ENCODE results near the gene SLC30A5. TPM values are rescaled to one million over a fixed set of nuclear protein-coding genes. Genes with fewer than 3 reads are reported as not detected.
"Not testable (repeated sequence)": the region's sequence is repeated elsewhere in the genome, so short reads cannot be mapped to it uniquely, and the experiment has no call there.

The SLC30A5 gene
- total and polyA plus RNA-seq, 2 of the 13 experiments (the other 11 are each of a cell fraction or from before 2014, with no cell fraction given): 46.0 to 53.6 TPM

DNA sequence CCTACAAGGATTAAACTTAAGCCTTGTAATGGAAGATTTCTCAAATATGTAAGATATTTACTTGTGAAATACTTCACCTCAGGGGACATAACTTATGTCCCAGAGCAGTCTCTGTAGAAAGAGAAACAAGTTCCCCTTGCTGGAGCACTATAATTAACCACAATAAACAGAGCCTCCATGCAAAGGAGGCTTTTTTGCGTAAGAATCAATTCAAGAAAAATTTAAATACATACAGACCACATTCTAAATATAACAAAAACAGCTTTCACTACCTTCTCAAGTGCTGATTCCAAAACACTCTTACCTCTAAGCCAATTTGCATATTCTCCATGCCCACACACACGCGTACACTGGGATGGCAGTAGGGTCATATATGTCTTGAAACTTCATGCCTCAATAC, 42.5 kb downstream of the SLC30A5 start:
- Histone ChIP-seq H3K9ac (ENCODE audit: insufficient read depth, low read depth, low read length) (no peak overlapping the region), H4K20me1 (ENCODE audit: insufficient read depth, low read length) (no peaks in the 10 kb centered on the region), H3K9me3 (ENCODE audit: low read length) (peaks cover 4% of the 10 kb centered on the region; the same call in 1 of the 2 replicates), H2AFZ (ENCODE audit: low read length) (no peak overlapping the region), H3K79me2 (ENCODE audit: insufficient read depth, low read length) (no peaks in the 10 kb centered on the region), H3K4me1 (ENCODE audit: insufficient read depth, low read length) (no peaks in the 10 kb centered on the region), H3K27ac (ENCODE audit: extremely low read length, insufficient read depth, low read length) (no peak overlapping the region), H3K4me2 (ENCODE audit: low read depth, low read length) (no peak overlapping the region), H3K36me3 (replicated peaks in 1 of 2; ENCODE audit: control insufficient read depth in 1 of 2, insufficient read depth in 2 of 2, low read length in 2 of 2) (no peaks in the 10 kb centered on the region), H3K4me3 (replicated peaks in 1 of 3; ENCODE audit: insufficient read depth in 1 of 3, low read depth in 2 of 3, low read length in 3 of 3) (no peak overlapping the region), H3K27me3 (ENCODE audit: control insufficient read depth in 1 of 2, insufficient read depth in 2 of 2, low read length in 2 of 2) (no peaks in the 10 kb centered on the region)
- 94% methylated on average over 3 of the region's 3 CpGs for WGBS (ENCODE audit: low lambda C conversion rate)
- FAIRE-seq (no peak), ATAC-seq (no peak), DNase-seq (ENCODE audit: low spot score) (no peak)
- BruUV-seq (replicated peaks): no TSS peak
- TF ChIP-seq NCOA2 (CRISPR knock-in tag; IDR thresholded peaks at IDR 0.05) (no peak), KAT8 (CRISPR knock-in tag; IDR thresholded peaks at IDR 0.05) (no peak), ZFY (CRISPR knock-in tag; IDR thresholded peaks at IDR 0.05) (no peak), ZNF263 (CRISPR knock-in tag; IDR thresholded peaks at IDR 0.05) (no peak), ZBTB21 (CRISPR knock-in tag; IDR thresholded peaks at IDR 0.05) (no peak), ZFP62 (CRISPR knock-in tag; IDR thresholded peaks at IDR 0.05) (no peak), ZNF326 (CRISPR knock-in tag; IDR thresholded peaks at IDR 0.05; ENCODE audit: borderline replicate concordance) (no peak), NFYC (CRISPR knock-in tag; IDR thresholded peaks at IDR 0.05) (no peak), NFIC (IDR thresholded peaks at IDR 0.05; ENCODE audit: low read length) (no peak)
- TF ChIP-seq, protein P1, sequence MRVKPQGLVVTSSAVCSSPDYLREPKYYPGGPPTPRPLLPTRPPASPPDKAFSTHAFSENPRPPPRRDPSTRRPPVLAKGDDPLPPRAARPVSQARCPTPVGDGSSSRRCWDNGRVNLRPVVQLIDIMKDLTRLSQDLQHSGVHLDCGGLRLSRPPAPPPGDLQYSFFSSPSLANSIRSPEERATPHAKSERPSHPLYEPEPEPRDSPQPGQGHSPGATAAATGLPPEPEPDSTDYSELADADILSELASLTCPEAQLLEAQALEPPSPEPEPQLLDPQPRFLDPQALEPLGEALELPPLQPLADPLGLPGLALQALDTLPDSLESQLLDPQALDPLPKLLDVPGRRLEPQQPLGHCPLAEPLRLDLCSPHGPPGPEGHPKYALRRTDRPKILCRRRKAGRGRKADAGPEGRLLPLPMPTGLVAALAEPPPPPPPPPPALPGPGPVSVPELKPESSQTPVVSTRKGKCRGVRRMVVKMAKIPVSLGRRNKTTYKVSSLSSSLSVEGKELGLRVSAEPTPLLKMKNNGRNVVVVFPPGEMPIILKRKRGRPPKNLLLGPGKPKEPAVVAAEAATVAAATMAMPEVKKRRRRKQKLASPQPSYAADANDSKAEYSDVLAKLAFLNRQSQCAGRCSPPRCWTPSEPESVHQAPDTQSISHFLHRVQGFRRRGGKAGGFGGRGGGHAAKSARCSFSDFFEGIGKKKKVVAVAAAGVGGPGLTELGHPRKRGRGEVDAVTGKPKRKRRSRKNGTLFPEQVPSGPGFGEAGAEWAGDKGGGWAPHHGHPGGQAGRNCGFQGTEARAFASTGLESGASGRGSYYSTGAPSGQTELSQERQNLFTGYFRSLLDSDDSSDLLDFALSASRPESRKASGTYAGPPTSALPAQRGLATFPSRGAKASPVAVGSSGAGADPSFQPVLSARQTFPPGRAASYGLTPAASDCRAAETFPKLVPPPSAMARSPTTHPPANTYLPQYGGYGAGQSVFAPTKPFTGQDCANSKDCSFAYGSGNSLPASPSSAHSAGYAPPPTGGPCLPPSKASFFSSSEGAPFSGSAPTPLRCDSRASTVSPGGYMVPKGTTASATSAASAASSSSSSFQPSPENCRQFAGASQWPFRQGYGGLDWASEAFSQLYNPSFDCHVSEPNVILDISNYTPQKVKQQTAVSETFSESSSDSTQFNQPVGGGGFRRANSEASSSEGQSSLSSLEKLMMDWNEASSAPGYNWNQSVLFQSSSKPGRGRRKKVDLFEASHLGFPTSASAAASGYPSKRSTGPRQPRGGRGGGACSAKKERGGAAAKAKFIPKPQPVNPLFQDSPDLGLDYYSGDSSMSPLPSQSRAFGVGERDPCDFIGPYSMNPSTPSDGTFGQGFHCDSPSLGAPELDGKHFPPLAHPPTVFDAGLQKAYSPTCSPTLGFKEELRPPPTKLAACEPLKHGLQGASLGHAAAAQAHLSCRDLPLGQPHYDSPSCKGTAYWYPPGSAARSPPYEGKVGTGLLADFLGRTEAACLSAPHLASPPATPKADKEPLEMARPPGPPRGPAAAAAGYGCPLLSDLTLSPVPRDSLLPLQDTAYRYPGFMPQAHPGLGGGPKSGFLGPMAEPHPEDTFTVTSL (CRISPR knock-in tag; IDR thresholded peaks at IDR 0.05; ENCODE audit: borderline replicate concordance): no peak
- TF ChIP-seq, protein P2, sequence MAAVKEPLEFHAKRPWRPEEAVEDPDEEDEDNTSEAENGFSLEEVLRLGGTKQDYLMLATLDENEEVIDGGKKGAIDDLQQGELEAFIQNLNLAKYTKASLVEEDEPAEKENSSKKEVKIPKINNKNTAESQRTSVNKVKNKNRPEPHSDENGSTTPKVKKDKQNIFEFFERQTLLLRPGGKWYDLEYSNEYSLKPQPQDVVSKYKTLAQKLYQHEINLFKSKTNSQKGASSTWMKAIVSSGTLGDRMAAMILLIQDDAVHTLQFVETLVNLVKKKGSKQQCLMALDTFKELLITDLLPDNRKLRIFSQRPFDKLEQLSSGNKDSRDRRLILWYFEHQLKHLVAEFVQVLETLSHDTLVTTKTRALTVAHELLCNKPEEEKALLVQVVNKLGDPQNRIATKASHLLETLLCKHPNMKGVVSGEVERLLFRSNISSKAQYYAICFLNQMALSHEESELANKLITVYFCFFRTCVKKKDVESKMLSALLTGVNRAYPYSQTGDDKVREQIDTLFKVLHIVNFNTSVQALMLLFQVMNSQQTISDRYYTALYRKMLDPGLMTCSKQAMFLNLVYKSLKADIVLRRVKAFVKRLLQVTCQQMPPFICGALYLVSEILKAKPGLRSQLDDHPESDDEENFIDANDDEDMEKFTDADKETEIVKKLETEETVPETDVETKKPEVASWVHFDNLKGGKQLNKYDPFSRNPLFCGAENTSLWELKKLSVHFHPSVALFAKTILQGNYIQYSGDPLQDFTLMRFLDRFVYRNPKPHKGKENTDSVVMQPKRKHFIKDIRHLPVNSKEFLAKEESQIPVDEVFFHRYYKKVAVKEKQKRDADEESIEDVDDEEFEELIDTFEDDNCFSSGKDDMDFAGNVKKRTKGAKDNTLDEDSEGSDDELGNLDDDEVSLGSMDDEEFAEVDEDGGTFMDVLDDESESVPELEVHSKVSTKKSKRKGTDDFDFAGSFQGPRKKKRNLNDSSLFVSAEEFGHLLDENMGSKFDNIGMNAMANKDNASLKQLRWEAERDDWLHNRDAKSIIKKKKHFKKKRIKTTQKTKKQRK (IDR thresholded peaks at IDR 0.05; ENCODE audit: low read length): no peak
- CTCF ChIA-PET (ENCODE audit: low intra/inter-chr PET ratio, low total read pairs): no interaction called here
- in situ Hi-C loops (cut with HindIII; ENCODE audit: extremely low pct_ligation_motif_present, low pct_unique_long_range_greater_than_20kb): no loop called here
- intact Hi-C loops (cut with micrococcal nuclease; ENCODE audit: unreplicated experiment): no loop called here
- POLR2A ChIA-PET: no interaction called here

DNA sequence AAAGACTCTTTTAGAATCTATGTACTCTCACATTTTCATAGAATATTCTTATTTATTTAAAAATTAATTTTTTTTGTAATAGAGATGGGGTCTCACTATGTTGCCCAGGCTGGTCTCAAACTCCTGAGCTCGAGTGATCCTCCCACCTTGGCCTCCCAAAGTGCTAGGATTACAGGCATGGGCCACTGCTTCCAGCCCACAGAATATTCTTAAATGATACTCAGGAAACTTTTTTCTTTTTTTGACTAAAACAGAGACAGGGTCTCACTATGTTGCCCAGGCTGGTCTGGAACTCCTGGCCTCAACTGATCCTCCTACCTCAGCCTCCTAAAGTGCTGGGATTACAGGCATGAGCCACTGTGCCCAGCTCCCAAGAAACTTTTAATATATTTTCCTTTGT, 43.4 kb downstream of the SLC30A5 start:
- H4K20me1 ChIP-seq (ENCODE audit: insufficient read depth, low read length); H3K27ac ChIP-seq (ENCODE audit: extremely low read length, insufficient read depth, low read length); H3K4me1 ChIP-seq (ENCODE audit: insufficient read depth, low read length); FAIRE-seq; CTCF ChIA-PET (ENCODE audit: low intra/inter-chr PET ratio, low total read pairs); H3K27me3 ChIP-seq (ENCODE audit: control insufficient read depth in 1 of 2, insufficient read depth in 2 of 2, low read length in 2 of 2); H3K36me3 ChIP-seq (replicated peaks in 1 of 2; ENCODE audit: control insufficient read depth in 1 of 2, insufficient read depth in 2 of 2, low read length in 2 of 2); DNase-seq (ENCODE audit: low spot score); H3K4me3 ChIP-seq (replicated peaks in 1 of 3; ENCODE audit: insufficient read depth in 1 of 3, low read depth in 2 of 3, low read length in 3 of 3); intact Hi-C loops (cut with micrococcal nuclease; ENCODE audit: unreplicated experiment); POLR2A ChIA-PET; in situ Hi-C loops (cut with HindIII; ENCODE audit: extremely low pct_ligation_motif_present, low pct_unique_long_range_greater_than_20kb); H3K9ac ChIP-seq (ENCODE audit: insufficient read depth, low read depth, low read length); H2AFZ ChIP-seq (ENCODE audit: low read length); H3K9me3 ChIP-seq (ENCODE audit: low read length); ATAC-seq; H3K4me2 ChIP-seq (ENCODE audit: low read depth, low read length); BruUV-seq (replicated peaks); H3K79me2 ChIP-seq (ENCODE audit: insufficient read depth, low read length): not testable (repeated sequence)
- 50% methylated on average over 1 of the region's 1 CpG for WGBS (ENCODE audit: low lambda C conversion rate)
